H1 (cell line): ENCODE data around the gene CFHR4.
"Not testable (repeated sequence)": the region's sequence is repeated elsewhere in the genome, so short reads cannot be mapped to it uniquely, and the experiment has no call there.

Source experiments
- CTCF ChIP-seq, 3 experiments: IDR thresholded peaks; 1 replicate in 2 of 3; 2 replicates in 1 of 3; pipeline versions ENCODE4 v1.5.1 to v1.6.1; 2011; ENCODE audit warnings: low read length in 3 of 3, mild to moderate bottlenecking in 3 of 3, inconsistent platforms in 2 of 3, low read depth in 1 of 3, moderate library complexity in 1 of 3; ENCODE audit not compliant: insufficient read depth in 1 of 3; ENCODE audit errors: control extremely low read depth in 1 of 3
- KDM1A ChIP-seq: fragments of 200-600, 300-600 bp; sonication (generic); IDR thresholded peaks from 2 replicates; pipeline ENCODE4 v1.7.1; 2016; ENCODE audit warnings: mild to moderate bottlenecking, low read length, borderline replicate concordance

DNA sequence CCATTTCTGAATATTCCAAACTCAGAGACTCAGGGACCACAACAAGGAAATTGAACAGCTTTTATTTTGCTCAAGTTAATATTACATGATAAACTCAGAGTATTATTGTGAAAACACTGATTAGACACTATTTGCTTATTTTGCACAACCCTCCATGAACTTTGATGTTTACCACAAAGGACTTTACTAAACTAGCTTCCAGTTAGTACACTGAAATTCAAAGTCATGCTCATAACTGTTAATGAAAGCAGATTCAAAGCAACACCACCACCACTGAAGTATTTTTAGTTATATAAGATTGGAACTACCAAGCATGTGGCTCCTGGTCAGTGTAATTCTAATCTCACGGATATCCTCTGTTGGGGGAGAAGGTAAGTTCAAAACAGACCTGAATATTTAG lies 55.7 kb downstream of the CFHR4 start, which contains the start of gene CFHR2:
- TF ChIP-seq CTCF (IDR thresholded peaks at IDR 0.05; ENCODE audit: control extremely low read depth in 1 of 3, insufficient read depth in 1 of 3, low read depth in 1 of 3, low read length in 3 of 3); KDM1A: not testable (repeated sequence)
